ENCODE data around the gene TMEM207. TPM values are rescaled to one million over a fixed set of nuclear protein-coding genes. Genes with fewer than 3 reads are reported as not detected.

Gene TMEM207
- total RNA-seq: not detected

DNA sequence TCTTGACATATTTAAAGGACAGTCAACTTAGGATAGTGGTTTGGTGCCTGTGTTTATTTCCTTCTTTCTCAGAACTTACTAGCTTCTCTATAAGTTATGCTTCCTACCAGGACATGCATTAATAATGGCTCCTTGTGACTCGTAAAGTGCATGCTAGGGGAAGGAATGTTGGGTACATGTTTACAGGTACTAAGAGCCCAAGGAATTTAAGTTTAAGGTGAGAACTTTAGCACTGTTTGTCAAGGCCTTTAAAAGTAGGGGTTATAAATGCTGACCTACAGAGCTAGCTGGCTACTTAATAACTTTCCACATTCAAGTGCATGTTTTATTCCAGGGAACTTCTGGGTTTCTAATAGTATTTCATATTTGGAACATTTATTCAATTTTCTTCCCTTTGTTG is at the start of gene TMEM207:
Gene TMEM207 (minus strand): TSS at position 101 of the 400 bp plus-strand sequence. CDS start 92 bp downstream, at position 9.

DNA sequence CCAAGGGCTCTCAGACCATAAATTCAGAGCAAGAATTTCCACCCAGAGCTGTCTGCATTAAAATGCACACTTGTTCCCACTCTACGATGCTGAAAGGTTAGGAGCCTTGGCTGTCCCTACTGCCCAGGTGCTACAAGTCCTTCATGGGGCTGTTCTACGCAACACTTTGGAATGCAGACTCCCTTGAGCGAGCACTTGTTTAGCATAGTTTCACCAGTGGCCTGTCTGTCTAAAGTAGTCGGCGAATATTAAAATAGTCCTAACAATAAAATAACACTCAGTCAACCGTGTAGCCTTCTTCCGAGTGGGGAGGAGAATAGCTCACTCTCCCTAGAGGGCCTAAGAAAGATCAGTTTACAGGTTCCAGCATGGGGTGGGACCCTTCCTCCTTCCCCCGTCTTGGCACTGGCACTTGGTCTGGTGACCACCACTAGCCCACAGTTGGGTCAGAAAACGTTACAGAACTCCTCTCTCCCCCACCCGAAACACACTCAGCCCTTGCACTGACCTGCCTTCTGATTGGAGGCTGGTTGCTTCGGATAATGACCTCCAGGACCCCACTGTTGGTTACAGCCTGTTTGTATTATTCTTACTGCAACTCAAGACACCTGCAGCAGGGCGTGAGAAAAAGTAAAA is 62.0 kb downstream of the TMEM207 start, which contains the start of gene CLDN16:
Gene CLDN16 (plus strand): TSS at position 586 of the 636 bp plus-strand sequence. CDS start 167 bp downstream, outside the sequence.

Other genes with a start within 250 kb of the TMEM207 start
- 2.5 TPM for gene CLDN1, start 127.5 kb downstream of the TMEM207 start, total RNA-seq
- gene CLDN16, start 61.7 kb downstream of the TMEM207 start, total RNA-seq: 0.63 TPM
- gene IL1RAP, start 64.2 kb upstream of the TMEM207 start, total RNA-seq: 23.5 TPM

Data from parietal lobe (tissue), 1 donor.